Thyroid gland (tissue), 4 donors: Measurements from ENCODE around the gene RNF19B. TPM values are rescaled to one million over a fixed set of nuclear protein-coding genes. Genes with fewer than 3 reads are reported as not detected.

ENCODE experiments used
- DNase-seq, 2 donors: peaks; one replicate each; pipeline ENCODE4 v3.0.0-alpha.2; 2019
- H3K27ac ChIP-seq, 3 donors: fragments of 200-600 bp; sonication (generic); 1 replicate in 2 of 3; 2 replicates in 1 of 3; pipeline ENCODE4 v1.5.1; 2016 to 2019; ENCODE audit warnings: mild to moderate bottlenecking in 1 of 3, moderate library complexity in 1 of 3
- H3K27me3 ChIP-seq: fragments of 200-600 bp; sonication (generic); one replicate; pipeline ENCODE4 v1.5.1; 2019
- H3K36me3 ChIP-seq, 2 donors: fragments of 200-600 bp; sonication (generic); one replicate each; pipeline ENCODE4 v1.5.1; 2016 to 2019
- H3K4me1 ChIP-seq, 2 donors: fragments of 200-600 bp; sonication (generic); one replicate each; pipeline ENCODE4 v1.5.1; 2017 to 2019
- H3K4me3 ChIP-seq, 3 donors: fragments of 200-600 bp; sonication (generic); replicated peaks in 1 of 3; 1 replicate in 2 of 3; 2 replicates in 1 of 3; pipeline ENCODE4 v1.5.1; 2016; ENCODE audit warnings: mild to moderate bottlenecking in 1 of 3
- H3K9me3 ChIP-seq: fragments of 200-600 bp; sonication (generic); one replicate; pipeline ENCODE4 v1.5.1; 2017
- POLR2A ChIP-seq, 2 donors: fragments of 450-650 bp; IDR thresholded peaks; one replicate each; pipeline ENCODE4 v1.6.1; 2017; ENCODE audit warnings: antibody characterized with exemption in 2 of 2, mild to moderate bottlenecking in 2 of 2, moderate library complexity in 1 of 2
- WGBS, 2 donors: methylation state at CpG; one replicate each; pipeline ENCODE4 v1.1.5; 2017; 5-methylcytosine and 5-hydroxymethylcytosine counted together
- intact Hi-C: fragments of 100-400 bp; cut with DNase I; formaldehyde crosslinking; loops from one replicate; pipeline ENCODE4 v1.15.1; 2023
- total RNA-seq, 4 donors: library from RNA; depleted of rRNA; stranded (reverse); fragments of >200 nt; gene quantifications; one replicate each; pipeline ENCODE4 v1.2.3, GENCODE V29; 2016
- TF ChIP-seq, protein P1 (sequence below), 6 experiments: fragments of 200-600 bp in 3 of 6; fragments of 450-650 bp in 3 of 6; sonication (generic) in 3 of 6; IDR thresholded peaks; one replicate each; pipeline ENCODE4 v1.5.1; 2016 to 2019; ENCODE audit warnings: antibody characterized with exemption in 6 of 6, mild to moderate bottlenecking in 2 of 6, inconsistent platforms in 1 of 6, moderate library complexity in 1 of 6

The RNF19B gene
- total RNA-seq, 4 donors from 2014 or later = 13.6 to 24.6 (median 22.4) TPM

DNA sequence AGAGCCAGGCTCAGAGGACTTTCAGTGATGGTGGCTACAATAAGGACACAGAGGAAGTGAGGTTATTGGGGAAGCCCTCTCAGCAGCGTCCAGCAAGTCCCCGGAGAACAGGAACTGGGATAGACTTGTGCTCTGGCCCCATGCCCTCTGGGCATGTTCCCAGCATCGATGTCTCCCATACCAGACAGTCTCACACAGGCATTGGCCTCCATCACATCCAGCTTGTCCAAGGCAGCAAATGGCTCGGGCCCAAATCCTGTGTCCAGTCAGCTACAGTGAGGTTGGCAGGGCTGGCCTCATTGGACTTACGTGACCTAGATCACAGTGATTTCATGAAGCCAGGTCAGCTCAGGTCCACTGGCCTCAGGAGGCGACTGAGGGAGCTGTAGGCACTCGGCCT is 43.8 kb downstream of the RNF19B start:
- Histone ChIP-seq H3K27me3 (no peaks in the 10 kb centered on the region), H3K27ac (no peak overlapping the region), H3K9me3 (no peaks in the 10 kb centered on the region), H3K4me1 (peaks cover 9 to 10% of the 10 kb centered on the region in 2 donors), H3K36me3 (no peaks in the 10 kb centered on the region), H3K4me3 (no peak overlapping the region)
- intact Hi-C loops = no loop called here
- WGBS, 2 donors = 88% methylated on average over 4 to 6 of the region's 7 CpGs
- TF ChIP-seq POLR2A (IDR thresholded peaks at IDR 0.05) = no peak
- TF ChIP-seq, protein P1, sequence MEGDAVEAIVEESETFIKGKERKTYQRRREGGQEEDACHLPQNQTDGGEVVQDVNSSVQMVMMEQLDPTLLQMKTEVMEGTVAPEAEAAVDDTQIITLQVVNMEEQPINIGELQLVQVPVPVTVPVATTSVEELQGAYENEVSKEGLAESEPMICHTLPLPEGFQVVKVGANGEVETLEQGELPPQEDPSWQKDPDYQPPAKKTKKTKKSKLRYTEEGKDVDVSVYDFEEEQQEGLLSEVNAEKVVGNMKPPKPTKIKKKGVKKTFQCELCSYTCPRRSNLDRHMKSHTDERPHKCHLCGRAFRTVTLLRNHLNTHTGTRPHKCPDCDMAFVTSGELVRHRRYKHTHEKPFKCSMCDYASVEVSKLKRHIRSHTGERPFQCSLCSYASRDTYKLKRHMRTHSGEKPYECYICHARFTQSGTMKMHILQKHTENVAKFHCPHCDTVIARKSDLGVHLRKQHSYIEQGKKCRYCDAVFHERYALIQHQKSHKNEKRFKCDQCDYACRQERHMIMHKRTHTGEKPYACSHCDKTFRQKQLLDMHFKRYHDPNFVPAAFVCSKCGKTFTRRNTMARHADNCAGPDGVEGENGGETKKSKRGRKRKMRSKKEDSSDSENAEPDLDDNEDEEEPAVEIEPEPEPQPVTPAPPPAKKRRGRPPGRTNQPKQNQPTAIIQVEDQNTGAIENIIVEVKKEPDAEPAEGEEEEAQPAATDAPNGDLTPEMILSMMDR (IDR thresholded peaks at IDR 0.05) = no peak
- DNase-seq = no peak

DNA sequence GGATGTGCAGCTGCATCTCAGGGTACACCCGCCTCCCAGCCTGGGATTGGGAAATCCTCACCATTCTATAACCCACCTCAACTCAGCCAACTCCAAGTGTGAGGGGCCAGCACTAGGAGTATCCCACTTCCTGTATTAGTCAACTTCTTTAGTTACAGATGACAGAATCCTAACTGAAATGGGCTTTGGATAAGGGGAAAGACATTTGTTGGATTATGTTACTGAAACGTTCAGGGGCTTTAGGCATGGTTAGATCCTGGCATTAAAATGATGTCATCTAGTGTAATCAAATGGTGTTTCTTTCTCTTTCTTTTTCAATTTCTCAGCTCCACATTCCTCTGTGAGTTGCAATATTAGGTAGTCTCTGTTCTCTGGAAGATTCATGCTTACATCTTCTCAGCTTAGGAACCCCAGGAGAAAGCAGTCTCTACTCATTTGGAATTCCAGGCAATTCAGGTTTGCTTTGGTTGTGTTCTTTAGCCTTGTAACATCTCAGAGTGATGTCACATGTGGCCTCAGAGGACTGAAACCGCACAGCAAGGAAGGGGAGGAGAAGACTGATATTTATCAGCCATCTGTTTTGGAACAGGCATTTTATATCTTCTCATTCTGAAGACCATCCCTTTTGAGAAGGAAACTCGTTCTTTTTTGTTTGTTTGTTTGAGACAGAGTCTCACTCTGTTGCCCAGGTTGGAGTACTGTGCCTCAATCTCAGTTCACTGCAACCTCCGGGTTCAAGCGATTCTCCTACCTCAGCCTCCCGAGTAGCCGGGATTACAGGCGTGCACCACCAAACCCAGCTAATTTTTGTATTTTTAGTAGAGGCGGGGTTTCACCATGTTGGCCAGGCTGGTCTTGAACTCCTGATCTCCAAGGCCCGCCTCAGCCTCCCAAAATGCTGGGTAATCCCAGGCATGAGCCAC is 44.5 kb downstream of the RNF19B start:
- H3K4me3 ChIP-seq = no peak overlapping the region
- WGBS, 2 donors = 88 to 89% methylated on average over 11 of the region's 11 CpGs
- H3K4me1 ChIP-seq = peaks cover 5 to 6% of the 10 kb centered on the region in 2 donors
- H3K27ac ChIP-seq = no peak overlapping the region
- intact Hi-C loops = no loop called here
- no peak for DNase-seq
- no peaks in the 10 kb centered on the region for H3K36me3 ChIP-seq
- H3K9me3 ChIP-seq = no peaks in the 10 kb centered on the region
- no peaks in the 10 kb centered on the region for H3K27me3 ChIP-seq
- no peak for TF ChIP-seq POLR2A (IDR thresholded peaks at IDR 0.05)
- TF ChIP-seq, protein P1 (IDR thresholded peaks at IDR 0.05) = no peak

DNA sequence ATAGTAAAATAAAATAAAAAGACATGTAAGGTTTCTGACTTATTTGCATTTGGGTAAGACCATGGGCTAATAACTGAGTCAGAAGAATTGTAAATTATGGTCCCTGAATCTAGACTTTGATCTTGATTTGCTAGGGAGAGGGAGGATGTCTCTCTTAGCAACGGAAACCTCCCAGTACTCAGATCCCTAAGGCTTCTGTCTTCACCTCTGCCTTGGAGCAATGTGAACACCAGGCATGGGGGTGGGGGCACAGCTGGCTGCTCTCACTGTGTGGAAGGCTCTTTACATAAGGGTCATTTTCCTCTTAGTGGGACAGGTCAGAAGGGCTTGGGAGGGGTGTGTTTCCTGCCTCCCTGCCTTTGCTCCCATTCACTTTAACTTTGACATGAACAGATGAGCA is 46.4 kb downstream of the RNF19B start:
- no peak for DNase-seq
- Histone ChIP-seq H3K27me3 (no peaks in the 10 kb centered on the region), H3K9me3 (no peaks in the 10 kb centered on the region), H3K4me1 (no peaks in the 10 kb centered on the region), H3K27ac (no peak overlapping the region), H3K4me3 (no peak overlapping the region), H3K36me3 (no peaks in the 10 kb centered on the region)
- 60 to 62% methylated on average over 1 of the region's 1 CpG for WGBS, 2 donors
- no peak for TF ChIP-seq POLR2A (IDR thresholded peaks at IDR 0.05)
- TF ChIP-seq, protein P1 (IDR thresholded peaks at IDR 0.05) = no peak
- intact Hi-C loops = no loop called here

DNA sequence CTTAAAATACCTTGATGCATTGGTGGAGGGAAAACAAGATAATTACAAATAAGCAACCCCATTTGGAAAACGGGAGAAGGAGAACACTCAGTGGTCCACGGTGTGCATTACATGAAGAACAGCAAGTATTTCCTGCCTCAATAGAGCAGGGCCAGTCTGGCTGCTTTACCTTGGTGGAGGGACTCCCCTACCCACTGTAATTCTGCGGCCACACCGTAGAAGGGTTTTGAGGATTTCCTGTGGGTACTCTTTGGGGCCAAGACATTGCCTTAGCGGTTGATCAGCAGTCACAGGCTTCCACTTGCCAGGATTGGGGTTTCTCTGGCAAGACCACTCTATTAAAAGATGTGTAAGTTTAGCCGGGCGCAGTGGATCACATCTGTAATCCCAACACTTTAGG is 47.1 kb downstream of the RNF19B start:
- no peaks in the 10 kb centered on the region for H3K36me3 ChIP-seq
- no peaks in the 10 kb centered on the region for H3K27me3 ChIP-seq
- no peak for DNase-seq
- no peaks in the 10 kb centered on the region for H3K4me1 ChIP-seq
- TF ChIP-seq POLR2A (IDR thresholded peaks at IDR 0.05) = no peak
- H3K4me3 ChIP-seq = no peak overlapping the region
- no peak overlapping the region for H3K27ac ChIP-seq
- WGBS, 2 donors = 77 to 82% methylated on average over 7 of the region's 7 CpGs
- no peaks in the 10 kb centered on the region for H3K9me3 ChIP-seq
- intact Hi-C loops = no loop called here

DNA sequence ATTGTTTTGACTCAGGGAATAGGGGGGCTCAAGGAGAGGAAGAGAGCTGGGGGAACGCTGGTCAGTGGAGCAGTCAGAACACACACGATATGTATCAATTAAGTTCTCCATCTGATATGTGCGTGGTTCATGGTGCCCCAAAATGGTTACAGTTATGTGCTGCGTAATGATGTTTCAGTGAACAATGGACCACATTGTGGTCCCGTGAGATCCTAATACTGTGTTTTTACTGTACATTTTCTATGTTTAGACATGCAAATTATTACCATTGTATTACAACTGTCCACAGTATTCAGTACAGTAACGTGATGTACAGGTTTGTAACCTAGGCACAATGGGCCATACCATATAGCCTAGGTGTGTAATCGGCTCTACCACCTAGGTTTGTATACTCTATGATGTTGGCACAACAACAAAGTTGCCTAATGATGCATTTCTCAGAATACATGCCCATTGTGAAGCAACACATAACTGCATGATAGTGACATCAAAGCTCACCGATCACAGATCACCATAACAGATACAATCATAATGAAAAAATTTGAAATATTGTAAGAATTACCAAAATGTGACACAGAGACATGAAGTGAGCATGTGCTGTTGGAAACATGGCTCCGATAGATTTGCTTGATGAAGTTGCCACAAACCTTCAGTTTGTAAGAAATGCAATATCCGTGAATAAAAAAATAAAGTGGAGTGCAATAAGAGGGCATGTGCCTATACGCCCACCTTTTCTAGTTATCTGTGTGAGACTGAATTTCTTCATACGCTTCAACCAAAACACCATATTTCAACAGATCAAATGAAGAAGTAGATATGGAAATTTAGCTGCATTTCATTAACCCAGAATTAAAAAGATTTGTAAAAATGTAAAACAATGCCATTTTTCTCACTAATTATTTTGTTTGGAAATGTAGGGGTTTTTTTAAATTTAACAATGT is 48.6 kb downstream of the RNF19B start:
- Histone ChIP-seq H3K4me3 (no peak overlapping the region), H3K36me3 (no peaks in the 10 kb centered on the region), H3K27me3 (no peaks in the 10 kb centered on the region), H3K9me3 (no peaks in the 10 kb centered on the region), H3K4me1 (no peaks in the 10 kb centered on the region), H3K27ac (no peak overlapping the region)
- 91 to 93% methylated on average over 12 of the region's 12 CpGs for WGBS, 2 donors
- TF ChIP-seq POLR2A (IDR thresholded peaks at IDR 0.05) = no peak
- TF ChIP-seq, protein P1 (IDR thresholded peaks at IDR 0.05) = no peak
- no peak for DNase-seq
- intact Hi-C loops = no loop called here
